GM18519 (cell line): Measurements from ENCODE around the gene EARS2.
"Not testable (repeated sequence)": the region's sequence is repeated elsewhere in the genome, so short reads cannot be mapped to it uniquely, and the experiment has no call there.

Experiments used
- ATAC-seq: cut with Tn5 transposase; IDR thresholded peaks from one replicate; pipeline ENCODE4 v1.9.1; 2021; ENCODE audit warnings: mild to moderate bottlenecking, moderate library complexity; ENCODE audit not compliant: unreplicated experiment, low FRiP score

The EARS2 gene

DNA sequence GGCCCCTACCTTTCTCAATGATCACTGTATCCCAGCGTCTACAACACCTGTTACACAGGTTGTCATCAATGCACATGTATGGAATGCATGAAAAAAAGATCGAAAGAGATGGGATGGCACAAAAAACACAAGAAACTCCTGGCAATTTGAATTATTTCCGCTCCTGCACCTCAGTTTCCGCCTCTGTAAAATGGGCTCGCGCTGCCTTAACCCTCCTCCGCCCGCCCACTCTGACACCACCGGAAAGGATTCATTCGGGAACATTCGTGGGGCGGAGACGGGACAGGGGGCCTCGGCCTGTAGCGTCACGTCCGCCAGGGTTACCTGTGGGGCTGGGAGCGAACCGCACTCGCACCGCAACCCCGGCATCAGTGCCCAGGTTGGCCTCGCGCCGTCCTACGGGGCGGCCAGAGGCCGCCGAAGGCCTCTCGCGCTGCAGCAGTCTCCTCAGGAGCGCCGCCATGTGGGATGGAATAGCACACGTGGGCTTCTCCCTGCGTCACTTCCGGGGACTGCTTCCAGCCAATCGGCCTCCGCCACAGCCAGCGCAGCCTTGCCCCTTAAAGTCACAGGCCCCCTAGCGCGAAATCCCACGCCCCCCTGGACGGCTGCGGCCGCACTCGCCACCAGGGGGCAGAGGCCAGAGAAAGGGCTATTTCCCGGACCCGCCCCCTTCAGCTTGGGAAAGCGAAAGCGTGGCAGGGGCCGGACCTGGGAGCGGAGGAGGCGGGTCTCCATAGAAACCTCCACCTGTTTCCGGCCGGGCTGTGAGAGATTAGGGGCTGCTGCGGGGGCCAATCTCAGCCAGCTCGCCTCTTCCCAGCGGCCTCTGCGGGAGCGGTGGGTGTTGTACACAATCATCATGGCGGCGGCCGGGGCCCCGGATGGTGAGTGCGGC is at the start of gene EARS2, which contains the start of gene UBFD1:
Gene EARS2, minus strand, starts transcription at position 470 of the 898 bp plus-strand sequence. Its CDS starts 7 bp downstream, at position 463.
Gene UBFD1, plus strand, starts transcription at position 847 of the 898 bp plus-strand sequence. Its CDS starts 16 bp downstream, at position 863.
- peak; percentile 73 for ATAC-seq

DNA sequence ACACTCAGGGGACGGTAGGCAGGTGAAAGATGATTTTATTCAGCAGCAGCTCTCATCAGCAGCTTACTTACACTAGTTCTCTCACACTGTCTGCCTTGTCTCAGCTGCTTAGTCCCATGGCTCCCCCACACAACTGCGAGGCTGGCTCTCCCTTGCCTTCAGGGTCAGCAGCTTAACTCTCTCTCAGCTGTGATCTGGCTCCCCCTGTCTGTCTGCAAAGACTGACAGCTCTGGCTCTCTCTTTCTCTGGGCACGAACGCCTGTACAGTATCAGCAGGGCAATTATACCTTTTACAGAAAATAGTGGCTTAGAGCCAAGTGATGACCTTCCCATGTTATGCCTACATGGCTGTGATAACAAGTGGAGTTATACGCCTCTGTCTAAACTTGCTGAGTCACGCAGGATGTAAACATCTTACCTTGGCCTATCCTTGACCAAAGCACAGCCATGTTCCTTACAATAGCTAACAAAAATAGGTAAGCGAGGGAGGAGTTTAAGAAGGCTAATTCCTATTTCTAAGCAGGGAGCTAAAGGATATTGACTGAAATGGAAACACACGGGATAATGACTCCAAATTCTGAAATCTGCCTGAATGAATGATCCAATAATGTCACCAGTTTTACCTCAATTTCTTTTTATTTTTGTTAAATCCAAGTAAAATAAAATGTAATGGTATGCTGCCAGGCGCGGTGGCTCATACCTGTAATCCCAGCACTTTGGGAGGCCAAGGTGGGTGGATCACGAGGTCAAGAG is 40.0 kb upstream of the EARS2 start:
- no peak for ATAC-seq

DNA sequence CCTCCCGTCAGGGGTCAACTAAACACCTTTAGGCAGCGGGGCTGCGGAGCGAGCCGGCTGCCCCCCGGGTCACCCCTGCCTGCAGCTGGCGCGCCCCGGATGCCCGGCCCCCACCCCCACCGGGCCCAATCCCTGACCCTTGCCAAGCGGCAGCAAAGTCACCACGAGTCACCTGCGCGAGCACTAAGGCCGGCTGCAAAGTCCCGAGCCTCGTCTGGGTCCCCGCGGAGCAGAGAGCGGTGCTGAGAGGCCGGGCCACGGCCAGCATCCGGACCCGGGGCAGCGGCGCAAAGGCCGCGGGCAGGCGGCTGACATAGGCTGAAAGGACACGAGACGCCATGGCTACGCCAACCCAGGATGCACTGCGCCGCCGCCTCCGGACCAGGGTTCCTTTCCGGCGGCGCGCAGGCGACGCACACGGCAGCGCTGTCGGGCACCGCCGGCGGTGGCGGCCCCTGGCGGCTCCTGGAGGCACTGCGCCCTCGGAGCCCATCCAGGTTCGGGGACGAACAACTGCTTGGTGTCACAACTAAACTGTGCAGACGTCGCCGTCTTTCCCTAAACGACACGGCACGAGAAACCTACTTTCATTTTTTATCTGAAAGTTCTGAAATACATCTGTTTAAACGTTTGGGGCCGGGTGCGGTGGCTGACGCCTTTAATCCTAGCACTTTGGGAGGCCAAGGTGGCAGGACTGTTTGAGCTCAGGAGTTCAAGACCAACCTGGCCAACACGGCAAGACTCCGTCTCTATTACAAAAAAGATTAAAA is 39.0 kb upstream of the EARS2 start, which contains the start of gene NDUFAB1:
Gene NDUFAB1, minus strand, starts transcription at position 366 of the 770 bp plus-strand sequence. Its CDS starts 26 bp downstream, at position 340.
- ATAC-seq = peak; percentile 80

DNA sequence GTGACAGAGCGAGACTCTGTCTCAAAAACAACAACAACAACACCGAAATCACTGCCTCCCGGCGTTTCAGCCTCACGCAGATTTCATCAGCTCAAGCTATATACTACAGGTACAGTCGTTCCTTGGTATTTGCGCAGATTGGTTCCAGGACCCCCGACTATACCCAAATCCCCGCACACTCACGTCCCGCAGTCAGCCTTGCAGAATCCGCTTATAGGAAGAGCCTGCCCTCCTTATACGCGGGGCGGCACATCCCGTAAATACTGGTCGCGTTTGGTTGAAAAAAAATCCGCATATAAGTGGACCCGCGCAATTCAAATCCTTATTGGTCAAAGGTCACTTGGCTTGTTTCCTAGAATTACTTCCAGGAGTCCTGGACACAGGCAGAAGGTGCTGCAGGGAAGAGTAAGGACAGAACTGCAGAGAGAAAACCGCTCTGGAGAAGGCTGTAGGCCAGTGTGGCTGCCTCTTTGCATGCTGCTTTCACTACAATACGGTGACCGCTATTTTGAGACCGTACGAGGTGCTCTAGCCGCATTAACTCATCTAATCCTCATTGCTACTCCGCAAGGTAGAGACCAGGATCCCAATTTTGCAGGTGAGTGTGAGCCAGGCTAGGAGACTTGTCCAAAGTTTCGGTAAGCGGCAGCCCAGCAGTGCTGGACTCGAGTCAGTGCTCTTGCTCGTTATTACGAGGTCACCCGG is 38.2 kb upstream of the EARS2 start:
- ATAC-seq = no peak

DNA sequence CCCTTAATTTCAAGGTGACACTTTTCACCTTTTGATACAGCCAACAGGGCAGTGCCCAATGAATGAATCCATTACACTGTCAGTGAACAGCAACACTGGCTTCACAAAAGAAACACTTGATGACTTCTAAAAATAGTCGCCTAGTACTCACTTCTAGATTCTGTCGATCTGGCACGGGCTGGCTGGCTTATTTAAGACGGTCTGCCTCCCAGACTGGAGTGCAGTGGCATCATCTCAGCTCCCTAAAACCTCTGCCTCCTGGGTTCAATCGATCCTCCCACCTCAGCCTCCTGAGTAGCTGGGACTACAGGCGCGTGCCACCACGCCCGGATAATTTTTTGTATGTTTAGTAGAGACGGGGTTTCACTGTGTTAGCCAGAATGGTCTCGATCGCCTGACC is 37.0 kb upstream of the EARS2 start:
- ATAC-seq = no peak

DNA sequence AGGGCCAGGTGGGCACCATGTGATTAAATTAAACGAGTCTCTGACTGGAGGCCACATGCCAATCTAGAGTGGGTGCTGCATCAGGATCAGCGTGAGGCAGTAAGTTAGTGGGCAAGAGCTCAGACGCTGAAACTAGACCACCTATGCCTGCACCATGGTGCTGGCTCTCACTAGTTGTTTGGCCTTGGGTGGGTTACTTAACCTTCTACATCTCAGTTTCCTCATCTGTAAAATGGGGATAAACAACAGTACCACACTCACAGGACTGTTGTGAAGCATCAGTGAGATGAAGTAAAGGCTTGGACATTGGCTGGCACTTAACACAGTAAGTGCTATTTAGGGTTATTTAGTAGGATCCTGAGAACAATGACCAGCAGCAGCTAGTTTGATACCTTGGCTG is 33.0 kb upstream of the EARS2 start:
- no peak for ATAC-seq

DNA sequence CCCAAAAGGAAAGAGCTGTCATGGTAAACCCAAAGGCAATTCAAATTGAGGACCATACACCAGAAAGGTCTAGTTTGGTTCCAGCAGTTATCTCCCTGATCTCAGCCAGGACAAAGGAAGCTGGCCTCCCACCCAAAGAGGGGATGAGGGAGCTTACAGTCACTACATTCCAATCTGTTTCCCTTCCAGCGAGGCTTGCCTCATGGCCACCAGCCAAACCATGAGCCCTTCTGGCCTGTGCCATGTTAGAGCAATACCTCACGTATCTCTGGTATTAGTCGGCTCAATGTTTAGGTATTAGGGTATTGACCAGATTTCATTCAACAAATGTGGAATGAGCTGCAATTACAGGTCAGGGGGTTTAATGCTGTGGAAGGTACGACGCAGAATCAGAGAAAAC is 30.6 kb upstream of the EARS2 start:
- ATAC-seq = no peak

DNA sequence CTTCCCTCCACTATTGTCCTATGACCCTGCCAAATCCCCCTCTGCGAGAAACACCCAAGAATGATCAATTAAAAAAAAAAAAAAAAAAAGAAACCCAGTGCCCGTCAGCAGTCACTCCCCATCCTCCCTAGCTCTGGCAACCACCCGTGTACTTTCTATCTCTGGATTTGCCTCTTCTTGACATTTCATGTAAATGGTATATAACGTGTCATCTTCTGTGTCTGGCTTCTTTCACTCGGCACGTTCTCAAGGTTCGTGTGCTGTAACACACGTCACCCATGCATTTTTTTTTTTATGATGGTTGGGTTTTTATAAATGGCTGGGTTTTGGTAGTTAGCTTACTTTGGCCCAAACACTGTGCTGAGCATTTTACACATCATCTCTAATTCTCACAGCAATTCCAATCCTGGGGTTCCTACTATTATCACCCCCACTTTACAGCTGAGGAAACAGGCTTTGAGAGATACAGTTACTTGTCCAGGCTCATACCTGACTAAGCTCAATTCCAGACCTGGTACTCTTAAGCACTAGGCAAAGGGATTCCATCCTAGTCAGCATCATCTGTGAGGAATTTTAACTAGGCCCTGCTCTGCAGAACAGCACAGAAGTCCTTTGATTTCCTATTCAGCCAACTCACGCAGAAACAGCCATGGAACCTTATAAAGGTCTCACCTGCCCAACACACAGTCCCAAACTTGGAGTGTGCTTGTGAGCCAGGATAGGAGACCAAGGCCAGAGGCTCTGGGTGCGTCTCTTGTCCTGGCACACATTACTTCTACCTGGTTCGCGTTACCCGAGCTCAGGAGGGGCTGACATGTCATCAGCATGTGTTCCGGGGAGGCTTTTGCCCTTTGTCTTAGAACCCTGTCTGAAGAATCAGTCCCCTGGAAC is 27.3 kb upstream of the EARS2 start:
- ATAC-seq = no peak

DNA sequence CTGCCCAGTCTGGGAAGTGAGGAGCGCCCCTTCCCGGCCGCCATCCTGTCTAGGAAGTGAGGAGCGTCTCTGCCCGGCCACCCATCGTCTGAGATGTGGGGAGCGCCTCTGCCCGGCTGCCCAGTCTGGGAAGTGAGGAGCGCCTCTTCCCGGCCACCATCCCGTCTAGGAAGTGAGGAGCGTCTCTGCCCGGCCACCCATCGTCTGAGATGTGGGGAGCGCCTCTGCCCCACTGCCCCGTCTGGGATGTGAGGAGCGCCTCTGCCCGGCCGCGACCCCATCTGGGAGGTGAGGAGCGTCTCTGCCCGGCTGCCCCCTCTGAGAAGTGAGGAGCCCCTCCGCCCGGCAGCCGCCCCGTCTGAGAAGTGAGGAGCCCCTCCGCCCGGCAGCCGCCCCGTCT is 26.1 kb upstream of the EARS2 start:
- ATAC-seq = not testable (repeated sequence)

DNA sequence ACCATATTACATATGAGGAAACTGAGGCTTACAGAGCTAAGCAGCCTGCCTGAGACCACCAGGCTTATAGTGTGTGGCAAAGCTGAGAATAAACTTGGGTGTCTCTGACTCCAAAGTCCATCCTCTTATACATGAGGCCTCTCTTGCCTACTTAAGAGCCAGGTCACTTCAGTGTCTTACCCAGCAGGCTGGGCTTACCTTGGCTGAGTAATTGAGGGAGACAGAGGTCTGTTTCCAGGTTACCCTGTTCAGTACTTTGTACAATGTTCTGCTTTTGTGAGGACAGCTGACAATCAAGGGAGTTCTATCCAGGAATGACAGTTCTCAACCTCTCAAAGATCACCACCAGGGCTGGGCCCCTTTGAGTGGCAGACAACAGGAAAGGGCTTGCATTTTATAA is 24.6 kb upstream of the EARS2 start:
- no peak for ATAC-seq

DNA sequence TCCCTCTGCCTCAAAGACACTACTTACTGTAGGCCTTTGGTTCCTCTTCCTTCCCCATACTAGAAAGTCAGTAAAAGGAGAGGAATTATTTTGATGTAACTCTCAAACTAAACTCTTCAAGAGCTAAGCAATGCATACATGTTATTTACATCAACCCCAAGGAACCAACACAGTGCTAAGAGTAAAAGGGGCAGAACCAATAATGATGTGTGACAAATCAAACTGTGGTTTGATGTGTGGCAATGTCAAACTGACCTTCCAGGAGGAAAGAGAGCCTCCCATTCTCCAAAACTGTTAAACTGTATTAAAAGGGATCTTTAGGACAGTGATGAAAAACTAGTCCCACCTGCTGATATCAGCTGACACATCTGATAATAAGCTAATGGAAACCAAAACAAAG is 23.2 kb upstream of the EARS2 start:
- ATAC-seq = no peak

DNA sequence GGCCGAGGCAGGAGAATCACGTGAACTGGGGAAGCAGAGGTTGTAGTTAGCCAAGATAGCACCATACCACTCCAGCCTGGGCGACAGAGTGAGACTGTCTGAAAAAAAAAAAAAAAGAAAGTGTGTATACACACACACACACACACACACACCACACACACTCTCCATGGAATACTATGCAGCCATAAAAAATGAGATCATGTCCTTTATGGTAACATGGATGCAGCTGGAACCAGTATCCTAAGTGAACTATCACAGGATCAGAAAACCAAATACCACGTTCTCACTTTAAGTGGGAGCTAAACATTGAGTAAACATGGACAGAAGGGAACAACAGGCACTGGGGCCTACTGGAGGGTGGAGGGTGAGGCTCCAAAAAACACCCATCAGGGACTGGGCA is 22.2 kb upstream of the EARS2 start:
- no peak for ATAC-seq

DNA sequence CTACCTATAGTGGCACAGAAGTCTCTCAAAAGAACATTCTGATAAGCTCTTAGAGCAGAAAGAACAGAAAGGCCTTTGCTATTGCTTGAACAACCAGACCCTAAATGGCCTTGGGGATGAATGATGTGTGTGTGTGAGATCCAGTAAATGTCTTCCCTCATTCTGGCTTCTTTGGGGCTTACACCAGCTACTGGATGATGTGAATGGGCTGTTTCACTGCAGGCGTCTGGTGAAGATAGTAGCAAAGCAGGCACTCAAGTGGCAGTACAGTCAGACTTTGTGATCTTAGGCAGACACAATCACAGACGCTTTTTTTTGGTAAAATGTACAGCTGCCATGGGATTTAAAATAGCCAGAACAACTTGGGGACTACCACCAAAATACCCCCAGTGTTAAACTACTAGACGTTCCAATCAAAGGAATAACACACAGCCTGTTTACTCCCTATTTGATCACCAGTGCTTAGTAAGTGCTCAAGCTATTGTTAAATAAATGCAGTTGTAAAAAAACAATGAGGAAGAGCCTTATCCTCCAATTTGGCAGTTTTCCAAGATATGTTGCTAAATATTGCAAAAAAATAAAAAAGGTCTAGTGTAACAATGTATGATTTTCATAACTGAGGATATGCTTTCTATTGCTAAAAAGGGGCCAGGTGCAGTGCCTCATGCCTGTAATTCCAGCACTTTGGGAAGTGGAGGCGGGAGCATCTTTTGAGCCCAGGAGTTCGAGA is 21.1 kb upstream of the EARS2 start:
- no peak for ATAC-seq

DNA sequence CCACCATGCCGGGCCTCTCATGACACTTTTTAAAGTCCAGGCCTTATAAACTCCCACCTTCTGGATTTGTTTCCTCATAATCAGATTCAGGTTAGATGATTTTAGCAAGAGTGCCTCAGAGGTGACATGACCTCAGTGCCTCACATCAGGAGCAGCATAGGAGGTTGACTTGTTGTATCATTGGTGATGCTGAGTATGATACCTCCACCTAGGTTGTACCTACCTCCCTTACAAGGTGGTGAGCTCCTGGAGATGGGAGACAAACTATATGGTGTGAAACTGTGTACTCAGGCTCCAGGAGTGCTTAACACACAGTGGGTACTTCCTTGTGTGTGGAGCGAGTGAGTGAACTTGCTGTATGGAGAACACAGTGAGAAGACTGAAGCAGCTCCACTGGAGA is 20.3 kb upstream of the EARS2 start:
- no peak for ATAC-seq

DNA sequence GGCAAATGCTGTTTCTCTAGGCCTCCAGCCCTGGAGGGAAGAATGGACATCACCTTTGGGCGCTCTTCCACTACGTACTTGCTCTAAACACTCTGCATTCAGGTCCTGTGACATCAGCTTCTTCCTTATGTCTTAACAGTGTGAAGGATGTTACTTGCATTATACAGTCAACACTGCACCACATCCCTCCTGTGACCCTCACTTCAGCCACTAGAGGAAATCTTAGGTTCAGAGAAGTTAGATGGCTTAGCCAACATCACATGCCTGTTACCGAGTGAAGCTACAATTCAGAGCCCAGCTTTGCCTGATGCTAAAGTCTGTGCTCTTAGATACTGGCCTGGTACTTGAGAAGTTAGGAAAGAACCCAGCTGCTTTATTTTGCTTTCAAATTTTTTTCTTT is 18.7 kb upstream of the EARS2 start:
- ATAC-seq = no peak

DNA sequence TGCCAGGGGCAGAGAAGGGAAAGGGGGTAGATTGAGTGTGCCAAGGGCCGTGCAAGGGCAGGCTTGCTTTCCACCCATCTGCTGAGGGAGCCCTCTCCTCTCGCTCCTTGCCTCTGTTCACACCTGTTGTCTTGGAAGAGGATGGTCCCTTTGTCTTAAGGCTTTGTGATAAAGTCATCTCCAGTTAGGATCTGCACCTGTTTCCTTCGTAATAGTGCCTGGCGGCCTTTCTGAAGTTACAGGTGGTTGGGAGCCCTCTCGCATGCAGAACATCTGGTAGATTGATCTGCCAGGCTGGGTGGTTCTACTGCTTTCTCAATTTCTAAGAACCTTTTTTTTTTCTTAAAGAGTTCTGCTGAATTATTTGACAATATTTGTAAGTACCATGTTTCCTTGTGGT is 16.7 kb upstream of the EARS2 start:
- no peak for ATAC-seq

DNA sequence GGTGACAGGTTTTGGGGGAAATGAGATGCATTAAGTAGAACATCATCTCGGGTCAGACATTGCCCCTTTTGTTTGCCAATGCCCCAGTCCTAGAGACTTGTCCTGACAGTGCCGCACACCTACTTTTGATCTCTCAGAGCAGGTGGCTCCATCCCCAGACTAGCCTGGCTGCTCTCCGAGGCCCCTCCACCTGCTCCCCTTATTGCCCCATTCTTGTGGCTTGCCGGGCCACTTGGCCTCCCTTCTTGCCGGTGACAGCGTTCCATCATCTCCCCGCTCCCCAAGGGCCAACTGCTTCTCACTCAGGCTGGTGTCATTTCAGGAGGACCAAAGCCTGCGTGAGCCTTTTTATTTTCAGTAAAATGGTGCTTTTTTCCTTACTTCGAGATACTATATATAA is 15.2 kb upstream of the EARS2 start:
- no peak for ATAC-seq

DNA sequence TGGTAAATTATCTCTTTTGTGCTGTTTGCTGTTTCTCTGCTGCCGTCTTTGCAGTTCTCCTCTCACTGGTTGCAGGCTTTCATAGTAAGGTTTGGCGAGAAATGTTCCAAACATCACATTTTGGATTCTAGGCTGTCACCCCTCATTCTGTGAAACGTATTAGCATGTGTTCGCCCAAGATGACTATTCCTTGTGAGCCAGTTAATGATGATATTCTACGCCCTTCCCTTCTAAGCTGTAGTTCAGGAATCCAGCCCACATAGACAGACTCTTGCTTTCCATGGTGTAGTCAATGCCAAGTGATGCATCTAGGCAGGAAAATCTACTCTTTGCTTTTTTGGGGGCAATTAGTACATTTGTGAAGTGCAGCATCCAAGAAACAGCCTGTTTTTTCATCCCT is 14.7 kb upstream of the EARS2 start:
- ATAC-seq = no peak
